Neural progenitor cell (in vitro differentiated cells): Measurements from ENCODE around the gene PCDHB16.

Source experiments
- EZH2 ChIP-seq: fragments of 200-600 bp; sonication (generic); IDR thresholded peaks from 2 replicates; pipeline ENCODE4 v1.6.1; 2017; ENCODE audit warnings: antibody characterized with exemption, mild to moderate bottlenecking, moderate library complexity
- TF ChIP-seq, protein P1 (sequence below): fragments of 200-600 bp; sonication (generic); IDR thresholded peaks from 2 replicates; pipeline ENCODE4 v1.5.1; 2017; ENCODE audit warnings: antibody characterized with exemption, mild to moderate bottlenecking

DNA sequence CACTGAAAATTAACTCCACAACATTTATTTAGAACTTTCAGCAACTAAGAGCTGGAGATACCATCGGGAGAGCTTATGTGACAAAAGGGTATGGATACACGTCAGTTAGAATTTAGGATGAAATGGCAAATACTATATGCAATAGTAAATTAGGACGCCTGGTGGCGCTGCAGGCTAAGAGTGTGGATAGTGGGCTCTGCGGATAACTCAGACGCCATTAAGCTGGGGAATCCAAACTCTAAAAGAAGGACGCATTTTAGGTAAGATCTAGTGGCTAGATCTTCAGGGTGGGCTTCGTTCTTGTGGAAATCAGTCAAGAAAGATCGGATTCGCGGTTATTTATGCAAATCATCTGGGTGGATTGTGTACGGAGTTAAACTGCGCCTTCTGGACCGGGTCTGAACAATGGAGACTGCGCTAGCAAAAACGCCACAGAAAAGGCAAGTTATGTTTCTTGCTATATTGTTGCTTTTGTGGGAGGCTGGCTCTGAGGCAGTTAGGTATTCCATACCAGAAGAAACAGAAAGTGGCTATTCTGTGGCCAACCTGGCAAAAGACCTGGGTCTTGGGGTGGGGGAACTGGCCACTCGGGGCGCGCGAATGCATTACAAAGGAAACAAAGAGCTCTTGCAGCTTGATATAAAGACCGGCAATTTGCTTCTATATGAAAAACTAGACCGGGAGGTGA is 47.0 kb upstream of the PCDHB16 start, which contains the start of gene PCDHB5:
- TF ChIP-seq, protein P1, sequence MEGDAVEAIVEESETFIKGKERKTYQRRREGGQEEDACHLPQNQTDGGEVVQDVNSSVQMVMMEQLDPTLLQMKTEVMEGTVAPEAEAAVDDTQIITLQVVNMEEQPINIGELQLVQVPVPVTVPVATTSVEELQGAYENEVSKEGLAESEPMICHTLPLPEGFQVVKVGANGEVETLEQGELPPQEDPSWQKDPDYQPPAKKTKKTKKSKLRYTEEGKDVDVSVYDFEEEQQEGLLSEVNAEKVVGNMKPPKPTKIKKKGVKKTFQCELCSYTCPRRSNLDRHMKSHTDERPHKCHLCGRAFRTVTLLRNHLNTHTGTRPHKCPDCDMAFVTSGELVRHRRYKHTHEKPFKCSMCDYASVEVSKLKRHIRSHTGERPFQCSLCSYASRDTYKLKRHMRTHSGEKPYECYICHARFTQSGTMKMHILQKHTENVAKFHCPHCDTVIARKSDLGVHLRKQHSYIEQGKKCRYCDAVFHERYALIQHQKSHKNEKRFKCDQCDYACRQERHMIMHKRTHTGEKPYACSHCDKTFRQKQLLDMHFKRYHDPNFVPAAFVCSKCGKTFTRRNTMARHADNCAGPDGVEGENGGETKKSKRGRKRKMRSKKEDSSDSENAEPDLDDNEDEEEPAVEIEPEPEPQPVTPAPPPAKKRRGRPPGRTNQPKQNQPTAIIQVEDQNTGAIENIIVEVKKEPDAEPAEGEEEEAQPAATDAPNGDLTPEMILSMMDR: peak; percentile 53
- TF ChIP-seq EZH2: no peak
